ENCODE measurements around the gene TSPAN11. TPM values are rescaled to one million over a fixed set of nuclear protein-coding genes. Genes with fewer than 3 reads are reported as not detected.

TSPAN11 gene
- total RNA-seq, 1 donor from 2014 or later = not detected

DNA sequence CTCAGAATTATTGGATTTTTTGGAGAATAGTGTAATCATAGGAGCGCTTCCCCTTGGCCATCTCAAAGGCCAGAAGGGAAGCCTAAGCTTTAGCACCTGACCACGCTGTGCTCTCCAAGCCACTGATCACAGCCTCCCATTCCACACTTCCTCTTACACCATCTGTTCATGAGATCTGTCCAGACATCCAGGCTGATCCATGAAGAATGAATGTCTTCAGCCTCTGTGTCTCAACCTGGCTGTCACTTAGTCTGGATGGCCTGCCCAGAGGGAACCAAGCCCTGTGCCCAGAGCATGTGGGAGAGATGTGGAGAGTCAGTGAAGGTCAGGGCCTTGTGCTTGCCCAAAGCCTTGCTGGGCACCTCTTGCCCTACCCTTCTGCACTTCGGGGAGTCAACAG, 40.5 kb downstream of the TSPAN11 start:
- TF ChIP-seq, protein P1, sequence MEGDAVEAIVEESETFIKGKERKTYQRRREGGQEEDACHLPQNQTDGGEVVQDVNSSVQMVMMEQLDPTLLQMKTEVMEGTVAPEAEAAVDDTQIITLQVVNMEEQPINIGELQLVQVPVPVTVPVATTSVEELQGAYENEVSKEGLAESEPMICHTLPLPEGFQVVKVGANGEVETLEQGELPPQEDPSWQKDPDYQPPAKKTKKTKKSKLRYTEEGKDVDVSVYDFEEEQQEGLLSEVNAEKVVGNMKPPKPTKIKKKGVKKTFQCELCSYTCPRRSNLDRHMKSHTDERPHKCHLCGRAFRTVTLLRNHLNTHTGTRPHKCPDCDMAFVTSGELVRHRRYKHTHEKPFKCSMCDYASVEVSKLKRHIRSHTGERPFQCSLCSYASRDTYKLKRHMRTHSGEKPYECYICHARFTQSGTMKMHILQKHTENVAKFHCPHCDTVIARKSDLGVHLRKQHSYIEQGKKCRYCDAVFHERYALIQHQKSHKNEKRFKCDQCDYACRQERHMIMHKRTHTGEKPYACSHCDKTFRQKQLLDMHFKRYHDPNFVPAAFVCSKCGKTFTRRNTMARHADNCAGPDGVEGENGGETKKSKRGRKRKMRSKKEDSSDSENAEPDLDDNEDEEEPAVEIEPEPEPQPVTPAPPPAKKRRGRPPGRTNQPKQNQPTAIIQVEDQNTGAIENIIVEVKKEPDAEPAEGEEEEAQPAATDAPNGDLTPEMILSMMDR (IDR thresholded peaks at IDR 0.05; ENCODE audit: insufficient read depth, low read length, severe bottlenecking) = no peak
- H3K27me3 ChIP-seq (ENCODE audit: control insufficient read depth, insufficient read depth, low read length) = peaks cover 9% of the 10 kb centered on the region
- no peak for DNase-seq (ENCODE audit: low read depth)
- no peak overlapping the region for H3K4me3 ChIP-seq (ENCODE audit: low read depth, low read length)
- FAIRE-seq = no peak
- H3K36me3 ChIP-seq (ENCODE audit: control insufficient read depth, insufficient read depth, low read length) = no peaks in the 10 kb centered on the region

DNA sequence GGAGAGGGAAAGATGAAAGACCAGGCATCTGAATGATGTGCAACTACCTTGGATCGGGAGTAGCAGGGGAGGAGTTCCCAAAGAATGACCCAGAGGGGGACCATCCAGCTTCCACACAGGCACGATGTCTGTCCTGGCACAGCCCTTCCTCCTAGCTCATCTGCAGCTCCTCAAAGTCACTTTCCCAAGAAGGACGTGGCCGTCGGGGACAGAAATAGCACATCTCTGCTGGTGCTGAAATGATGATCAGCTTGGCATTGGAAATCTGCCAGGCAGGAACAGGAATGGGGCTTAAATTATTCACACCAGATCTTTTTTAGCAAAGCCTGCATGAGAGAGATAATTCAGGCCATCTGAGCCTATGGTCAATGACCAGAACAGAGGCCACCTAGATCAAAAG, 41.7 kb downstream of the TSPAN11 start:
- Histone ChIP-seq H3K27me3 (ENCODE audit: control insufficient read depth, insufficient read depth, low read length) (peaks cover 10% of the 10 kb centered on the region), H3K36me3 (ENCODE audit: control insufficient read depth, insufficient read depth, low read length) (no peaks in the 10 kb centered on the region), H3K4me3 (ENCODE audit: low read depth, low read length) (no peak overlapping the region)
- DNase-seq (ENCODE audit: low read depth) (no peak), FAIRE-seq (no peak)
- TF ChIP-seq, protein P1 (IDR thresholded peaks at IDR 0.05; ENCODE audit: insufficient read depth, low read length, severe bottlenecking) = no peak

DNA sequence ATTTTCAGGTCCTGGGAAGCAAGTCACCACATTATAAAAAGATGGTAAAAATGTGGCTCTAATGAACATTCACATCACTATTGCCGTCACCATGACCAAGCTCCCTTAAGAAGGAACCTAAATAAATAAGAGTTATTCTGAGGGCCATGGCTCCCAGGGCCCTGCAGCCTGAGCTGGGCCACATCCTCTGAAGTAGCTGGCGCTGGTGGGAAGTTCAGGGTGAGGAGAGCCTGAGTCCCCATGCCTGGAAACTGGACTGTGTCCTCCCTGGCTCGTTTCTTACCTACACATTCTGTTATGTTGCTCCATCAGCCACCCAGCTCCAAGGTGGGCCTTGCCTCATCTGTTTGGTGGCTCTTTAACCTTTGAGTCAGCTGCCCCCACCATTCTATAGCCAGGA, 42.5 kb downstream of the TSPAN11 start:
- DNase-seq (ENCODE audit: low read depth) (no peak), FAIRE-seq (no peak)
- TF ChIP-seq, protein P1 (IDR thresholded peaks at IDR 0.05; ENCODE audit: insufficient read depth, low read length, severe bottlenecking) = no peak
- Histone ChIP-seq H3K4me3 (ENCODE audit: low read depth, low read length) (no peak overlapping the region), H3K36me3 (ENCODE audit: control insufficient read depth, insufficient read depth, low read length) (no peaks in the 10 kb centered on the region), H3K27me3 (ENCODE audit: control insufficient read depth, insufficient read depth, low read length) (peaks cover 12% of the 10 kb centered on the region)

DNA sequence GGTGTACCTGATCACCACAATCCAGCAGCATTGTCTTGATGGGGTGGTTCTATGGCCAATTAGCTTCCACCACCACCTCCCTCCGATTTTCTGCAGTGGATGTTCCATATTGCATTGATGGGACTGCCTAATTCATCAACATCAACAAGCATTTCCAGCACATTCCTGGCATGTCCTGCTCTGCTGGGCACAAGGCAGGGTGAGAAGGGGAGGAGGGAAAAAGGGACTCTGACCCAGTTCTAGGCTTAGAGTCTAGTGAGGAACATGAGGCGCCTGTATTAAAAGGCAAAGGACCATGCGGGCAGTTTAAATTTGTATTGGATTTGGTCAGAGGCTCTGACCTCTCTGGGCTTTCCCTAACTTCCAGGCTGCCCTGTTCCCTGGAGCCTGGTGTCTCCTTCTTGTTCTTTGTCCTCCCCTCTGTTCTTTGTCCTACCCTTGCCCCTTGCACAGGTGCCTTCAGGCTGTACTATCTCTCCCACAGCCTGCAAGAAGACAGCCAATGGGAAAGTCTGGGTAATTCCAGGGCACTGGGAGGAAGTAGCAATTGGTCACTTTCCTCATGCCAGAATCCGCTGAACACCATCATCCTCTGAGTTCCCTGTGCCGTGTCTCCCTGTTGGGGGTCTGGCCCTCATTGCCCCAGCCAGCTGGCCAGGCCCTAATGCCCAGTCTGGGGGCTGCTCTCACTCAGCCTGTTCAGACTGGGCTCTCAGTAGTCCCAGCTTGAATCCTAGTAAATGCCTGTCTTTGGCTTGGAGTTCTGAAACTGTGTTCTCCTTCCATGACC, 43.3 kb downstream of the TSPAN11 start:
- DNase-seq (ENCODE audit: low read depth) (no peak), FAIRE-seq (no peak)
- Histone ChIP-seq H3K4me3 (ENCODE audit: low read depth, low read length) (no peak overlapping the region), H3K36me3 (ENCODE audit: control insufficient read depth, insufficient read depth, low read length) (no peaks in the 10 kb centered on the region), H3K27me3 (ENCODE audit: control insufficient read depth, insufficient read depth, low read length) (peaks cover 15% of the 10 kb centered on the region)
- TF ChIP-seq, protein P1 (IDR thresholded peaks at IDR 0.05; ENCODE audit: insufficient read depth, low read length, severe bottlenecking) = no peak

DNA sequence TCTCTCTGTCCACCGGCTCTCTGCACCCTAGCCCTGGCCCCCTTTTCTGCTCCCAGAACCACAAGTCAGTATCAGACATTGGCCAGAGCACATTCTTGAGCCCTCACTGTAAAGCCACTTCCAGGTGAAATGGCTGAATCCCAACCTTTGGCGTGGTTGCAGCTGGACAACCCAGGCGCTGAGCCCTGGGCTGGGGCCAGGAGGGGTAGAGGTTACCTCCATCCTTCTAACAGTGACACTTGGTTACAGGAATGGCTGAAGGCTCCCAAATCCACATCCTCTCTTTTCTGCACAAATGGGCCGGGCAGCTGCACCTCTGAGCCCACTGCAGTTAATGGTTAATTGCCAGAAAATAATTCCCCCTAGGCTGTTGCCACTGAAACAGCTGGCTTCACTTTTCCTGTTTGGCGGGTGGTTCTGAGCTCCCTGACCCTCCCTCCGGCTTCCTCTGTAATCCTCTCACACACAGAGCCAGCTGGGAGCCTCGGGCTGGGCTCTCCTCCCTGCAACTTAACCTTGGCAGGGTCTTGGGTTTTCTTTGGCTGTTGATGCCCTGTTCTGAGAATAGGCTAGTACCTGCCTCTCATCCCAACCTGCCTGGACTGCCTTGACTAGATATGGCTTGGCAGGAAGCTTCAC, 44.1 kb downstream of the TSPAN11 start:
- no peak for DNase-seq (ENCODE audit: low read depth)
- H3K27me3 ChIP-seq (ENCODE audit: control insufficient read depth, insufficient read depth, low read length) = peaks cover 15% of the 10 kb centered on the region
- no peaks in the 10 kb centered on the region for H3K36me3 ChIP-seq (ENCODE audit: control insufficient read depth, insufficient read depth, low read length)
- FAIRE-seq = no peak
- H3K4me3 ChIP-seq (ENCODE audit: low read depth, low read length) = no peak overlapping the region
- TF ChIP-seq, protein P1 (IDR thresholded peaks at IDR 0.05; ENCODE audit: insufficient read depth, low read length, severe bottlenecking) = no peak
